NCI-H1436 (cell line): ENCODE measurements around the gene FIBP.
A peak's percentile ranks its signal among the peaks of the same experiment; 100 is the strongest.

Experiments
- DNase-seq: peaks from one replicate; lab custom pipeline; 2025; lab: John Stamatoyannopoulos, UW

The FIBP gene

GRCh38 chr11:65888163-65888814 is at the start of gene FIBP:
TSS of gene FIBP (minus strand) at chr11:65888471. CDS start at chr11:65888418, 53 bp downstream.
- peak; percentile 95 for DNase-seq

GRCh38 chr11:65937766-65938165 is 49.5 kb upstream of the FIBP start:
- DNase-seq = no peak

- DNase-seq = no peak
Measured at GRCh38 chr11:65934014-65934413, 45.7 kb upstream of the FIBP start.

GRCh38 chr11:65932558-65932919 is 44.3 kb upstream of the FIBP start:
- no peak for DNase-seq

GRCh38 chr11:65931773-65932557 is 43.7 kb upstream of the FIBP start:
- DNase-seq = no peak

GRCh38 chr11:65928667-65929066 is 40.4 kb upstream of the FIBP start:
- DNase-seq = no peak

- no peak for DNase-seq
Measured at GRCh38 chr11:65927904-65928397, 39.7 kb upstream of the FIBP start.

GRCh38 chr11:65925397-65925796 is 37.1 kb upstream of the FIBP start:
- no peak for DNase-seq

GRCh38 chr11:65922565-65922964 is 34.3 kb upstream of the FIBP start:
- no peak for DNase-seq

- no peak for DNase-seq
Measured at GRCh38 chr11:65921876-65922275, 33.6 kb upstream of the FIBP start.

- no peak for DNase-seq
Measured at GRCh38 chr11:65921033-65921555, 32.8 kb upstream of the FIBP start.

GRCh38 chr11:65920372-65920802 is 32.1 kb upstream of the FIBP start:
- no peak for DNase-seq

- no peak for DNase-seq
Measured at GRCh38 chr11:65919573-65920371, 31.5 kb upstream of the FIBP start.

- peak; percentile 96 for DNase-seq
Measured at GRCh38 chr11:65919141-65919572, 30.9 kb upstream of the FIBP start, which contains the start of gene DRAP1. TSS of gene DRAP1 (plus strand) at chr11:65919426. CDS start at chr11:65919502, 76 bp downstream.

GRCh38 chr11:65918211-65919140 is 30.2 kb upstream of the FIBP start, which contains the start of gene C11orf68:
TSS of gene C11orf68 (minus strand) at chr11:65919062. CDS start at chr11:65919031, 31 bp downstream.
- no peak for DNase-seq

GRCh38 chr11:65917434-65918210 is 29.4 kb upstream of the FIBP start:
- no peak for DNase-seq

- DNase-seq = no peak
Measured at GRCh38 chr11:65917077-65917433, 28.8 kb upstream of the FIBP start.

GRCh38 chr11:65916391-65916790 is 28.1 kb upstream of the FIBP start:
- no peak for DNase-seq

- DNase-seq = no peak
Measured at GRCh38 chr11:65915821-65916251, 27.6 kb upstream of the FIBP start.
